Stromal cell of bone marrow (primary cell): ENCODE measurements around the gene AQP12A.
"Not testable (repeated sequence)": the region's sequence is repeated elsewhere in the genome, so short reads cannot be mapped to it uniquely, and the experiment has no call there.

Experiments
- DNase-seq: peaks from one replicate; pipeline ENCODE4 v3.0.0-alpha.2; 2012; ENCODE audit warnings: low read depth

The AQP12A gene

DNA sequence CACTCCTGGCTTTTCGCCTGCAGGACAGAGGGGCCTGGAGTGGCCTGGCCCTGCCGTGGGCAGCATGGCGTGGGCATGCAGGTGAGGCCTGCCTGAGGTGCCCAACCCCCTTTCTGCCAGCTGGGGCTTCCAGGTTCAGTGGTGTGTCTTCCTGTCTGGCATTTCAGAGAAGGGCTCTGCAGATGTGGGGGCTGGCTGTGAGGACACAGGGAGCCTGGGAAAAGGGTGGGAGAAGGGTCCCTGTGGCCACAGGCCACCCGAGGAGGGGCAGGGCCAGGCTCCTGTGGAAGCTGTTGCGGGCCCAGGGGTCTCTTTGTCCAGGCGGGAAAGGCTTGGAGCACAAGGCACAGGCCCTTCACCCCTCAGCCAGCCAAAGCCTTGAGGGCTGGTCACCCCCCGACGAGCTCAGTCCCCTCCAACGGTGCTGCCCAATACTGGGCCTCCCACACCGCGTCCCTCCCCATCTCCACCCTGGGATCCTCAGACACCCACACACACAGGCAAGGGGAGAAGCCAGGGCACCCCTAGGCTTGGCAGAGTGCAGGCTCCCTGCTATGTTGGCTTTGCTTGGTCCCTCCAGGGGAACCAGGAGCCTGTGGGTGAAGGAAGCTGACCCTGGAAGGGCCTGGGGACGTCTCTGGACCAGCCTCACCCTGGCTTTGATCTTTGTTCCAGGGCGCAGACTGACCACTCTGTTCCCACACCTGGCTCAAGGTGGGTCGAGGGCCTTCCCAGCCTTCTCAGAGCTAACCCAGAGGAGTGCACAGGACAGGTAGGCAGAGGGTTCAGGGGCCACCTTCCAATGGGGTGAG is 3.7 kb upstream of the AQP12A start:
- no peak for DNase-seq

DNA sequence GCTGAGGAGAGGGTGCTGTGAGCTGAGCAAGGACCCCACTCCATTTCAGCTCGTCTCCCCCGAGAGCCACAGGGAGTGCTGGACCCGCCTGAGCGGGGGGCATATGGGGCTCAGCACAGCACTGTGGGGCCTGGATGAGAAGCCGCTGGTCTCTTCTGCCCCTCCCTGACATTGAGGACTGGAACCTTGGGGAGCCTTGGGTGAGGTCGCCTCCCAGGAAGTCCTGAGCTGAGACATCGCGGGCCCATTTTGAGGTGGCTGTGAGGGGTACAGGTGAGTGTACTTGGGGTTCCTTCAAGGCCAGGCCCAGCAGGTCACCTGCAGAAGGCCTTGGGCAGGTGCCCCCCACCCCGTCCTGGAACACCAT is 3.1 kb upstream of the AQP12A start:
- DNase-seq, result no peak

- no peak for DNase-seq
Observed at GRCh38 chr2:240689975-240690374, 1.7 kb upstream of the AQP12A start.

DNA sequence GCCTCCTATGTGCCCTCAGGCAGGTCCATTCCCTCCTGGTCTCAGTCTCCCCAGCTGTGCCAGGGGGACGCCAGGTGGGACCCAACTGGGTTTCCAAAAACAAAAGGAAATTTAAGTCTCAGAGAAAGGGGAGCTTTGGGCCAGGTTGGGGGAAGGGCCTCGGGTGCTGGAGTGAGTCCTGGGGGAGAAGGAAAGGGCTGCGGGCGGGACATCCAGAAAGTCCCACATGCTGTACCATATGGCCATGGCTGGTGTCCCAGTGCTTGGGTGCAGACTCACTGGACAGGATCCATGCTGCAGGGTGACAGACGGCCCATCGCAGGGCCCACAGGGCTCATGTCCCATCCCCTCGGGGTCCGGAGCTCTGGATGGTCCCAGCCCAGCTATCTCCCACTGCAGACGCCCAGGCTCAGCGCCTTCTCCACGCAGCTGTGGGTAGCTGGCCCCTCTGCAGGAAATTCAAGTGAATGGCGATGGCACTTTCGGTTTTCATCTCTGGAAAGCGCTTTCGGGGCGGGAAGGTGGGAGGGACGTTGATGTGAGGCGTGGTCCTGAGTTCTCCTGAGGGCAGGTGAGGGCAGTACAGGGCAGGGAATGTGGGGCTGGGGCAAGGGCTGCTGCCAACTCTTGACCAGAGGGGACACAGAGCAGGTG is 1.1 kb upstream of the AQP12A start:
- not testable (repeated sequence) for DNase-seq

GRCh38 chr2:240691075-240691427 is 615 bp upstream of the AQP12A start:
- DNase-seq, result not testable (repeated sequence)

DNA sequence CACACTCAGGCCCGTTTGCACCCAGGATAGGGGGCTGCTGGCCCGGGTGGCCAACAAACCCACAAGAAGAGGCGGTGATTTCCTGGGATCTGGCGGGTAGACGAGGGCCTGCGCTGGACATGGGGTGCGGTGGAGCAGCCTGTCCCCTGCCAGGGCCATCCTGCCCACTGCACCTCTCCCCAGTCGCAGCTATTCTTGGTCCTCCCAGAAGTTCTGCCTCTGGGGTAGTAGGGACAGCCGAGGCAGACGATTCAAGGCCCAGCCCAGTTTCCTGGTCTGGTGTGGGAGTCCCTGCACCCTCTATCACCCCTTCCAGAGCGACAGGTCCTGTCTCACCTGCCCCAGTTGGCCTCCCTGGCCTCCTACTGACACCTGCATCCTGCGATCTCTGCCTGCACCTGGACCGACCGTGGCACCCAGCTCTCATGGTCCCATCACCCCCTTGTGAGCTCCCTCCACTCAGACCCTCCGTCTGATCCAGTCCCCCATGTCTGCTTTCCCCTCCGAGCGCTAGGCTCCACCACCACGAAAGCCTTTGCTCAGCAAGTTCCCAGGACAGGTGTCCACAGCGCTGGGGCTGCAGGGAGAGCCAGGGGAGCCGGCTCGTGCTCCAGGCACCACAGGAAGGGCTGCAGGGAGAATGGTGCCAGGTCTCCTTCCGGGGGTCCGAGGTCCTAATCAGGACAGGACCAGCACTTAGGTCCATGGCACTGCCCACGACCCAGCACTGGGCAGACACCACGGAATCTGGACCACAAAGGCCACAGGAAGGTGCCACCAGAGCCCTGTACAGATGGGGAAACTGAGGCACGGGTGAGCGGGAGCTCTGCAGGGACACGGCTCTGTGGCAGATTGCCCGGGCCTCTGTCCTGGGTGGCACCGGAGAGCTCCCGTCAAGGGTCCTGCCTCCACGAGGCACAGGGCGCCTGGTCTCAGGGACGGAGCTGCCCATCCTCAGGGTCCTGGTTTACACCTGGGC is 1.2 kb downstream of the AQP12A start:
- DNase-seq, result not testable (repeated sequence)

DNA sequence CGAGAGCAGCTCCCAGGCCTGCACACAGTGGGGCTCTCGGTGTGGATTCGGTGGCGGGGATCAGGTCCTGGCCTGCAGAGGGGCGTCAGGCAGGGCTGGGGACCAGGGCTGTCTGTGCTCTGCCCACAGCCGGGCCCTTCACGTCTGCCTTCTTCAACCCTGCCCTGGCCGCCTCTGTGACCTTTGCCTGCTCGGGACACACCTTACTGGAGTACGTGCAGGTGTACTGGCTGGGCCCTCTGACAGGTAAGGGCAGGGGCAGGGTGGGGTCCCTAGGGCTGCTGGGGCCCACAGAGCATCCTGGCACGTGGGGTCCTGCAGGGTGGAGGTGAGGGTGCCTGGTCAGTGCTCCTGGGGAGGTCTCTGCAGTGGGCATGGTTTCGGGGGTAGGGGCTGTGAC is 2.6 kb downstream of the AQP12A start:
- not testable (repeated sequence) for DNase-seq

GRCh38 chr2:240695593-240695992 is 3.9 kb downstream of the AQP12A start:
- not testable (repeated sequence) for DNase-seq

DNA sequence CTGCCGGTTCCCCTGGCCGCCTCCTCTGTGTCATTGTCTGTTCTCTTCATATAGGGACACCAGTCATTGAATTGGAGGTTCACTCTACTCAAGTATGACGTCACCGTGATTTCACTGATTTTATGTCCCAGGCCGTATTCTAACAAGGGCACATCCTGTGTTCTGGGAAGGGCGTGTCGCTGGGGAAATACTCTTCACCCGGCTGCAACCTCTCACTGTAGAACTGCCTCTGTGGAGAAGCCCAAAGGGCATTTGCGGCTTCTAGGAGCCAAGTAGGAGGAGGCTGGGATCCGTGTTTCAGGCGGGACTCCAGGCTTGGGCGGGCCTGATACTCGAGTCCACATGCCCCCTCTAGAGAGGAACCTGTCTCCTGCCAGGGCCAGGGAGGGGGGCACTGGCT is 4.8 kb downstream of the AQP12A start:
- DNase-seq, result not testable (repeated sequence)

- DNase-seq, result not testable (repeated sequence)
Observed at GRCh38 chr2:240698852-240699561, 7.3 kb downstream of the AQP12A start.

DNA sequence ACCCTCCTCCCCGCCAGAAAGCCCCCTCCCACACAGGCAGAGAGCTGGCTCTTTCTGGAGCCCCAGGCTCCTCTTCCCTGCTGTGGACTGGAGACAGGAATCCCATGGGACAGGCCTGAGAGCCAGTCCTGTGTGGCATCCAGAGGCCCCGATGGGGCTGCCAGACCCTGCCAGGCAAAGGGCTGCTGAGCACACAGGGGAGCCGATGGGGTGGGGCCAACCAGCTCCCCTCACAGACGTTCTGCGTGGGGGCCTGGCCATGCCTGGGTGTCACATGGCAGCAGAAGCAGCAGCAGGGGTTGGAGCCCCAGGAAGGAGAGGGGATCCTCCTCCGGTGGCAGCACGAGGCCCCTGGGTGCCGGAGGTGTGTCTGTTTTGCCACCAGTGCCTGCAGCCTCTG is 8.2 kb downstream of the AQP12A start:
- not testable (repeated sequence) for DNase-seq

DNA sequence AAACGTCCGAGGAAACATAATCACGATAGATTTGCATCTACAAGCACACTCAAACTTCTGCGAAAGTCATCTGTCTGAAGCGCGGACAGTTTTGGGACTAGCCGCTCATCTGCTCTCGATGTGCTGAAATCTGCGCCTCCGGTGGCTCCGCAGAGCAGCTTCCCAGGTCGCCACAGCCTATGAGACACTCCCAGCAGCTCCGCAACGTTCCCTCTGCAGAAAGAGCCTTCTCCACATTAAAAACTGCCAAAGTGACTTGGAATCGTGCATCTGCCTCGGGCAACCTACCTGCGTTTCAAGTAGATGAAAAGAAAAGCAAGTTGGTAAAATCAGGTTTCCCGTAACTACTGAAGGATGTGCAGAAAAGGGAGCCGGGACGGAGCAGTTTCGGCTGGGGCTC is 8.9 kb downstream of the AQP12A start:
- DNase-seq, result not testable (repeated sequence)

- DNase-seq, result no peak
Observed at GRCh38 chr2:240701091-240701735, 9.5 kb downstream of the AQP12A start.

- no peak for DNase-seq
Observed at GRCh38 chr2:240701736-240702639, 10.3 kb downstream of the AQP12A start.

DNA sequence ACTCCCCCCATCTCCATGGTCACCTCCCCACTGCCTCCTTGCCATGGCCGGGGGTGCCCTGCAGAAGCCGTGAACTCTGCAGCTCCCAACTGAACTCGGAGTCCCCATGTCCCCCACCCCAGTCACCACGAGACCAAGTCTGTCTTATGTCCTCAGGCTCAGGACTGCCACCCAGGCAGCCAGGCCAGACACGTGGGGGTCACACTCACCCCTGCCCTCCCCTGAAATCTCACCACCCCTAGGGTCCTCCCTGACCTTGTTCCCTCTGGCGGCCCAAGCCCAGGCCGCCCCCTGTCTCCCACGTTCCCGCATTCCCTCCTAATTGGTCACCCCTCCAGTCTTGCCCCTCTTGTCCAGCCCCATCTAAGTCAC is 11.0 kb downstream of the AQP12A start:
- no peak for DNase-seq

DNA sequence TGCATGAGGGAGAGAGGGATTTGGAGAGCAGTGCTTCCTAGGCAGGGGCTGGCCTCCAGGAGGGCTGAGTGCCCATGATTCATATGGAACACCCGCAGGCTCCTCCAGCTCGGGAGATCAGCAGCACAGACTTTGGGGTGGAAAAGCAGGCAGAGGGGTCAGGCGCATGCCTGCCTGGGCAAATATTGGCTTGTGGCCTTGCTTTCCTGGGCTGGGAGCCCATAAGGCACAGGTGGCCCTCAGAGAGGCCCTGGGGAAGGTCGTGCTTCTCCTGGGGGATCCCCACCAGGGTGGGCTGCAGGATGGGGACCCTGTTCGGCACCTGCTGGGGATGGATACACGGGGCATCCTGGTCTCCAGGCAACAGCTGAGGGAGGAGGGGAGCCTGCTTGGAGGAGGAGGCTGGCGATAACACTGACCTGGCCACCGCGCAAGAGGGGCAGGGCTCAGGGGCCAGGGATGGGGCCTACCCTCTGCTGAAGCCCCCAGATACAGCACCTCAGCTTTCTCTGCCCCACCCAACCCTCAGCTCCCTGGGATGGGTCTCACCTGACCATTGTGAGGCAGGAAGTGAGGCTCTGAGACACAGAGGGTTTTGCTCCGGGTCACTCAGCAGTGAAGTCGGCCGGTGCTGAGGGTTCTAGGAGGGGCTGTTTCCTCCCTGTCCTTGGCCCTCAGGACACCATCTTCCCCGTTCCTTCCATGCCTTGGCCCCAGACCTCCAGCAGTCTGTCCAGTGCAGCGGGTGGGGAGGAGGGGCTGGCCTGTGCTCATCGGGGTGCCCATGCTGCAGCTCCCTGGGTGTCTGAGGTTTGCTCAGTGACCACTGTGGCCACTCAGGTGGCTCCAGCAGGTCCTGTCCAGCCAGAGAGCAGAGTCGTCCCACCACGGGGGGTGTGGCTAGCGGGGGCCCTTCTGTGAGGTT is 12.0 kb downstream of the AQP12A start:
- DNase-seq, result no peak

- no peak for DNase-seq
Observed at GRCh38 chr2:240704651-240705050, 13.0 kb downstream of the AQP12A start.

- no peak for DNase-seq
Observed at GRCh38 chr2:240705204-240705791, 13.6 kb downstream of the AQP12A start.
